ENCODE results near the gene CD8B.

The CD8B gene

DNA sequence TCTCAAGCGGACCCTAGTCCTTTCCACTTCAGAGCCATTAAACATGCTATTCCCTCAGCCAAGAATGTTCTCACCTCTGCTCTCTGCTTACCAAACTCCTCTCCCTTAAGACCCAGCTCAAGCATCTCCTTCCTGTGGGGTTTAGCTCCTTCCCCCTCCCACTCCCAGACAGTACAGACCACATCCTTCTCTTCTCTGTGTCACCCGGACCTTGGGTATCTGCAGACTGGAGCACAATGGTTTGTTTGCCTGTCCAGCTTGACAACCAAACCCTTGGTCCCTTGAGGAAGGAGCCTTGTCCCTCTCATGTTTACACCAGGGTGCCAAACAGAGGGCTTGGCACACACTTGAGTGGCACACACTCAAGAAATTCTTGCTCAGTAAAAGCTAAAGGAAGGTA lies 66.8 kb downstream of the CD8B start:
- no peak for DNase-seq

GRCh38 chr2:86793752-86794151 lies 67.9 kb downstream of the CD8B start:
- DNase-seq = no peak

DNA sequence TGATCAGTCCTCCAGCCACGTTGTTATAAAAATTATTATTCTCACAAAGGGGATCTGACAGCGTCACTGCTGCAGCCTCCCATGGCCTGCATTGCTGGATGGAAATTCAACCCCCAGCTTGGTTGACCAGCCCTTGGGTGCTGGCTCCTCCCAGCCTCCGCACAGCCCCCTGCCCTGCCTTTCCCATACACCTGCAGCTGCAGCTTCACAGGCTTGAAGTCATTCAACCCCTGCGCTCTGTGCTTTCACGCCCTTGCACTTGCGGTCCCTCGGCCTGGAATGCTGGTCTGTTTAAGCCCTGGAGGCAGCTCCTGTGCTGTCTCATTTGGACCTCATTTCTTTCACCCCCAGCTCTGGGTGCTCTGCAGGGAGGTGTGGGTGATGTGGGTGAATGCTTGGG lies 70.1 kb downstream of the CD8B start:
- no peak for DNase-seq

GRCh38 chr2:86790676-86791572 lies 70.8 kb downstream of the CD8B start, which contains the start of gene CD8A:
Gene CD8A, minus strand, starts transcription at chr2:86790913. Its CDS starts 88 bp downstream, at chr2:86790825.
- no peak for DNase-seq

GRCh38 chr2:86790134-86790675 lies 71.5 kb downstream of the CD8B start:
- DNase-seq = no peak

- no peak for DNase-seq
Observed at GRCh38 chr2:86789687-86790133, 72.0 kb downstream of the CD8B start.

GRCh38 chr2:86788881-86789686 lies 72.6 kb downstream of the CD8B start:
- DNase-seq = no peak

- DNase-seq = no peak
Observed at GRCh38 chr2:86788165-86788564, 73.5 kb downstream of the CD8B start.

DNA sequence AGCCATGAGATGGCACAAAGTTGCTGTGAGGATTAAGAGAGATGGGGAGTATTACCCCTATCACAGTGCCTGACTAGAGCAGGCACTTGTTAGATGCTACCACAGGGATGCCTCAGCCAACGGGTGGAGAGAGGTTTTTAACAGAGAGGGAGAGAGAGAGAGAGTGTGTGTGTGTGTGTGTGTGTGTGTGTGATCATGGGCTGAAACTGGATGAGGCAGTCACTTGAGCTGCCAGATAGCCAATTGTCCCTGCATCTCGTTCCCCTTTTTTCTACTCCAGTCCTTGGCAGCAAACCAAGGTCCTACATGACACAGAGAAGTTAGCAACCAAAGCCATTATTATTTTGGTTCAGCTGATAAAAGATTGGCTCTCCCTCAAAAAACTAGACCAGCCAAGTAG lies 74.0 kb downstream of the CD8B start:
- no peak for DNase-seq

- DNase-seq = no peak
Observed at GRCh38 chr2:86786001-86786536, 75.6 kb downstream of the CD8B start.

- DNase-seq = no peak
Observed at GRCh38 chr2:86785456-86785855, 76.2 kb downstream of the CD8B start.

GRCh38 chr2:86783615-86784339 lies 77.9 kb downstream of the CD8B start:
- DNase-seq = no peak

DNA sequence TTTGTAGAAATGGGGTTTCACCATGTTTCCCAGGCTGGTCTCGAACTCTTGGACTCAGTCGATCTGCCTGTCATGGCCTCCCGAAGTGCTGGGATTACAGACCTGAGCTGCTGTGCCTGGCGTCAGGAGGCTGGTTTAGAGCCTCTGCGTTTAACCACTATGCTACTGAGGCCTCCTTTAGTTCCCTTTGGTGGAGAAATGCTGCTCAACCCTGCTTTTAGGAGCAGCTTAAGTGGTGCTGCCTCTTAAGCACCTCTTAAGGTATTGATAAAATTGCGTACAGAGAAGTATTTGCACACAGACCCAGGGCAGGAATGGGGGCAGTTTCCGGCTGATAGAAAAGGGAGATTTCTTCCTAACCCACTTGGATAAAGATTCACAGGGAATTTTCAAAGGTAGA lies 78.9 kb downstream of the CD8B start:
- DNase-seq = no peak

DNA sequence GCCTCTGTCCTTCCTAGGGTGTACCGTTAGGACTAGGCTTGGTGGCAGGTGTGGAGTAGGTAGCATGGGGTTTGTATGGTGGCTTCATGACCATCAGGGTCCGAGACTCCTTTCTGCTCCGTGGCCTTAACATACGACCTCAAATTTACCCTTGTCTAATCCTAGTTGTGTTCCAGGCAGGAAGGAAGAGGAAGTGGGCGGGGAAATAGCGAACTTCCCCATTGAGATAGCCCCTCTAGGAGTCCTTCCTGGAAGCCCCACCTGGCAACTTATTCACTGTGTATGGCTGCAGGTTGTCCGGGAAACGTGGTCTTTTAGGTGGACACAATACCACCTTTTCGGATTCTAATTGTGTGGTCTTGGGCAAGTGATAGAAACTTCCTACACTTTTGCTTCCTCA lies 80.3 kb downstream of the CD8B start:
- no peak for DNase-seq

DNA sequence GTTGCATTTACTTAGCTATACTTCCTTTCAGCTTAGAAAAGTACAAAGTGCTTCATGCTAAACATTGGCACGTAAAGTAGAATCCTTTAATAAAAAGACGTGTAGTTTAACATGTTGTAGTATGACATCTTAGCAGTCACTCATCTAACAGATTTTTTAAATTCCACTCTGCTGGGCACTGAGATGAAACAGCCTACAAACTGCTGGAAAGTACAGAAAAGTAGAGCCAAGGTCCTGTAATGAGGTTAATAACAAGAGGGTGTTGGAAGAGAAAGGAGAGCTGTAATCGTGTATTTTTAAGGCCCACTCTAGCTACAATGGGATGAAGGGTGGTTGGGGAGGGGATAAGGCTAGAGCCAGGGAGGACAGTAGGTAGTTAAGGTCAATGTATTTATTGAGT lies 81.7 kb downstream of the CD8B start:
- no peak for DNase-seq

DNA sequence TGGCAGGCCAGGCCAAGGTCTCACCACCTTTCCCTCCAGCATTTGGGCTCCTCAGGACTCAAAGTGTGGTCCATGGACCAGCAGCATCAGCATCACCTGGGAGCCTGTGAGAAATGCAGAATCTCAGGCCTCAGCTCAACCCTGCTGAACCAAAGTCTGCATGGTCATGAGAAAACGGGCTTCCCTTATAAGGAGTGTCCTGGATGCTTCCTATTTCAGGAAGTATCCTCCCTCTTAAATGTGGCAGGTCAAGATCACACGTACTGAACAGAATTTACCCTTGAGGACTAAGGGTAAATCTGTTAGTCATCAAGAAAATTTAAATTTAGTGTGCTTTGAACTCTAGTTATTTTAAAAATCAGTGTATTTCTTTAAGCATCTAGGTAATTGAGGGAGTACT lies 82.7 kb downstream of the CD8B start:
- DNase-seq = no peak

DNA sequence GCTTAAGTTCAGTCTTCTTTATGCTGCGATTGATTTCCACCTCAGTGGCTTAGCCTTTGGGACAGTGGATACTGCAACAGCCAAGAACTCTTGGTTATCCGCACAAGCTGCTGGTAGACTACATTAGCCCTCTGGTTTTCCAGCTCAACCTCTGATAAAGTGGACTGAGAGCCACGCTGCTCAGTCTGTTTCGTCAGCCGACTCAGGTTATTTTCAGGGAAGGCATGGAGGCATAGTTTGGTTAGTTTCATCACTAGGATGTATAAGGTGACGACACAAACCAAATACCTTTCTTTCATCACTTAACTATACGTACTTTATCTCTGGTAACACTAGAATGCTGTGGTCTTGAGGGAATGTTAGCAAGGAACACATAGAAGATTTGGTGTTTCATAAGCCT lies 85.2 kb downstream of the CD8B start:
- no peak for DNase-seq

DNA sequence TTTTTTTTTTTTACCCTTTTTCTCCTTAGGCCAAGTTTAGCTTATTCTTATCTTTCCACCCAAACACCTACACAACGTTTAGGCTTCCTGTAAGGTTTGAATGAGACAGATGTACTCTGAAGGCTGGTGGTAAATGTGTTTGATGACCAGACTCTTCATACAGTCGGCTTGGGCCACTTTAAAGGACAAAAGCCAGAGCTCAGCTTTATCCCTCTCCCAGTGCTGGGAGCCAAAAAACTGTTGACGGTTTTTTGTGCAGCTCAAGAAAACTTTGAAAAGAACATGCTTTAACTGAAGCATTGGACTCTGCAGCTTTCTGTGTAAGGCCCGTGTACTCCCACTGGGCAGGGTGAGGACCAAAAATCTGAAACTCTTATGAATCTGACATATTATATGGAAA lies 86.3 kb downstream of the CD8B start:
- no peak for DNase-seq

- DNase-seq = no peak
Observed at GRCh38 chr2:86774862-86775261, 86.8 kb downstream of the CD8B start.

DNA sequence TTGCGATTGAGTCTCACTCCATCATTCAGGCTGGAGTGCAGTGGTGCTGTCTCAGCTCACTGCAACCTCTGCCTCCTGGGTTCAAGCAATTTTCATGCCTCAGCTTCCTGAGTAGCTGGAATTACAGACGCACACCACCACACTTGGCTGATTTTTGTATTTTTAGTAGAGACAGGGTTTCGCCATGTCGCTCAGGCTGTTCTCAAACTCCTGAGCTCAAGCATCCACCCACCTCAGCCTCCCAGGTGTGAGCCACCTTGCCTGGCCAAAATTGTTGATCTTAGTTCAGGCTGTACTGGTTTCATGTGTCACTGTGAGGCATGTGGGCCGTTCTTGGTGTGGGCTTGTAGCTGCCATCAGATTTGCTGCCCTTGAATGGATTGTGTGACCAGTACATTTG lies 89.1 kb downstream of the CD8B start:
- DNase-seq = no peak

DNA sequence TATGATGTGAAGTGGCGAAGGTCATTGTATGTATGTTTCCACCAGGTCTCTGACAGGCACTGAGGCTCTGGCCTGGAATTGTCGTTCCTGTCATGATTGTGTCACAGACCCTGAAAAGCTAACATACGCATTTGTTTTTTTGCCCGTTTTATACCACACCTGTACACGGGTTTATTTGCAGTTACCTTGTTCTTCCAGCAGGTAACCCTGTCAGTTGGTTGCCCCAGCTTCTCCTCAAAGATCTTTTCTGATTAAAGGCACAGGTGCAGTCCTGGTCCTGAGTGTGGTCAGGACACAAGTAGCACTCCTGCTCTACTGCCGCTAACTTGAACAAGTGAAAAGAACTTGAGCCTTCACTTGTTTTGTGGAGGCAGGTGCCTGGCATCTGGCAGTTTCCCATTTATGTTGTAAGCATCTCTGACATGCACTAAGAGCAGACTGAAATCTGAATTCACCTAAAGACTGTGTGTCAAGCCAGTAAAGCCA lies 90.8 kb downstream of the CD8B start:
- DNase-seq = no peak

DNA sequence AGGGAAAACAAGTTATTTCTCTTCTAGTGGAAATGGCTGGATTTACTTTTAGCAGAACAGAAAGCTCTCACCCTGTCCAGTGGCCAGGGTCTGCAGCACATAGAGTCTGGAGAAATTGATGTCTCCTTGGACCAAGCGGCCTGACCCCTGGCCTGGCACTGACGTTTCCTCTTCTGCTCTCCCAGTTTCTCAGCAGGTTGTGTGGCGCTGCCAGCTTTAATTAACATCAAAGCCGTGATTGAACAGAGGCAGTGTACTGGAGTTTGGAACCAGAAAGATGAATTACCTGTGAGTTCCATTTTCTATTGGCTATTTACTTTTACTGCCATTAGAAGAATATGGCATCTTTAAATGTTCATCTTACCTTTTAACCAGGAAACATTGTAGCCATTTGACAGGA lies 91.8 kb downstream of the CD8B start:
- DNase-seq = no peak
